ENCODE data around the gene CCL23.

CCL23 gene

GRCh38 chr17:35968520-35969054, 49.2 kb downstream of the CCL23 start:
- no peak for DNase-seq

- DNase-seq: no peak
These were observed 52.5 kb downstream of the CCL23 start for GRCh38 chr17:35965272-35965671.

DNA sequence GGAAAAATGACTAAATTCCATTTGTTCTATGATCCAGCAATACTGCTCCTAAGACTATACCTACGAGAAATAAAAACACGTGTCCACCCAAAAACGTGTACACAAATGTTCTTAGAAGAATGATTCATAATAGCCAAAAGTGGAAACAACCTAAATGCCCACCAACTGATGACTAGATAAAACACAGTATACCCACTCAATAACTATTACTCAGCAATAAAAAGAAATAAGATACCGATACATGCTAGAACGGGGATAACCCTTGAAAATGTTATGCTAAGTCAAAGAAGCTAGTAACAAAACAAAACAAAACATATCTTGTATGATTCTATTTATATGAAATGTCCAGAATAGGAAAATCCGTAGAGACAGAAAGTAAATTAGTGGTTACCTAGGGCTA, 54.1 kb downstream of the CCL23 start:
- DNase-seq: no peak
